ENCODE data around the gene NSL1. TPM values are rescaled to one million over a fixed set of nuclear protein-coding genes. Genes with fewer than 3 reads are reported as not detected.
"Not testable (repeated sequence)": the region's sequence is repeated elsewhere in the genome, so short reads cannot be mapped to it uniquely, and the experiment has no call there.

NSL1 gene
- total and polyA plus RNA-seq, 8 donors = 5.4 to 16.2 (median 9.3) TPM

DNA sequence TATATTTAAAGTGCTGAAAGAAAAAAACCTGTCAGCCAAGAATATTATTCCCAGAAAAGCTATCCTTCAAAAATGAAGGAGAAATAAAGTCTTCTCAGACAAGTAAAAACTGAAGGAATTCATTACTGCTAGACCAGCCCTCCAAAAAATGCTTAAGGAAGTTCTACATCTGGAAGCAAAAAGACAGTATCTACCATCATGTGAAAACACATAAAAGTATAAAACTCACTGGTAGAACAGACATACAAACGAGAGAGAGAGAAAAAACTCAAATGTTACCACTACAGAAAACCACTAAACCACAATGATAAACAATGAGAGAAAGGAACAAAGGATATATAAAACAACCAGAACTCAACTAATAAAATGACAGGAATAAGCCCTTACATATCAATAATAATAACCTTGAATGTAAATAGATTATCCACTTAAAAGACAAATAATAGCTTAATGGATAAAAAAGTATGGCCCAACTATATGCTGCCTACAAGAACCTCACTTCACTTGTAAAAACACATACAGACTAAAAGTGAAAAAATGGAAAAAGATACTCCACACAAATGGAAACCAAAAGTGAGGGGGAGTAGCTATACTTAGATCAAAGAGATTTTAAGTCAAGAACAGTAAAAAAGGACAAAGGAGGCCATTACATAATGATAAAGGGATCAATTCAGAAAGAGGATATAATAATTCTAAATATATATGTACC, 22.0 kb downstream of the NSL1 start:
- H3K4me1 ChIP-seq = no peaks in the 10 kb centered on the region
- H3K9me3 ChIP-seq = no peaks in the 10 kb centered on the region
- no peak for TF ChIP-seq CTCF (IDR thresholded peaks at IDR 0.05)
- DNase-seq (no peak), ATAC-seq (no peak), FAIRE-seq (no peak)
- H3K4me3 ChIP-seq = no peak overlapping the region
- H3K27ac ChIP-seq = no peak overlapping the region
- intact Hi-C loops (cut with DNase I) = no loop called here
- H3K36me3 ChIP-seq = no peaks in the 10 kb centered on the region
- H3K27me3 ChIP-seq = no peaks in the 10 kb centered on the region
- 93 to 96% methylated on average over 1 of the region's 1 CpG for WGBS, 2 donors

- FAIRE-seq; H3K4me1 ChIP-seq; DNase-seq; H3K36me3 ChIP-seq; H3K4me3 ChIP-seq; intact Hi-C loops (cut with DNase I); ATAC-seq; H3K9me3 ChIP-seq; H3K27me3 ChIP-seq; H3K27ac ChIP-seq: not testable (repeated sequence)
- 50% methylated on average over 2 of the region's 2 CpGs for WGBS, 2 donors
Observed at GRCh38 chr1:212766825-212767224, 24.8 kb downstream of the NSL1 start.

DNA sequence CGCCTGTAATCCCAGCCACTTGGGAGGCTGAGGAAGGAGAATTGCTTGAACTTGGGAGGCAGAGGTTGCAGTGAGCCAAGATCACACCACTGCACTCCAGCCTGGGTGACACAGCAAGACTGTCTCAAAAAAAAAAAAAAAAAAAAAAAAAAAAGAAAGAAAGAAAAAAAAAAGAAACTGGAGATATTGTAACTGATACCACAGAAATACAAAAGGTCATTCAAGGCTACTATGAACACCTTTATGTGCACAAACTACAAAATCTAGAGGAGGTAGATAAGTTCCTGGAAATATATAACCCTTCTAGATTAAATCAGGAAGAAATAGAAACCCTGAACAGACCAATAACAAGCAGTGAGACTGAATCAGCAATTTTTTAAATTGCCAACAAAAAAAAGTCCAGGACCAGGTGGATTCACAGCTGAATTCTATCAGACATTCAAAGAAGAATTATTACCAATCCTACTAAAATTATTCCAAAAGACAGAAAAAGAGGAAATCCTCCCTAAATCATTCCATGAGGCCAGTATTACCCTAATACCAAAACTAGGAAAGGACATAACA, 26.8 kb downstream of the NSL1 start:
- FAIRE-seq; intact Hi-C loops (cut with DNase I); H3K4me3 ChIP-seq: not testable (repeated sequence)

DNA sequence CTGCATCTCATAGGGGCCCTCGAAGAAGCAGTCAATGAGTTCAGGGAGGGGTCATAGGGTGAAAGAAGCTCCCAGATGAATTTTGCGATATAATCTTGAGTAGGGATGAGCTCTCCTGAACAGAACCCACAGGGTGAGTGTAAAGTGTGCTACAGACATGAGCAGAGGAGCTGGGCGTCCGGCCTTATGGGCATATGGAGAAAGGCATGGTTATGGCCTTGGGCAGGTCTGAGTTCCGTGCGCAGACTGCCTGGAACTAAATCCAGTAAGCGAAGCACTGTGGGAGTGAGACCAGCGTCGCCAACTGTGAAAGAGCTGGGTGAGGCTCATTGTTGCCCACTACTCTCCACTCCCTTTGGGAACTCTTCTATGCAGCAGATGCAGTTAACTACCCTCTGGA, 28.7 kb downstream of the NSL1 start:
- ATAC-seq = no peak
- H3K27ac ChIP-seq = no peak overlapping the region
- intact Hi-C loops (cut with DNase I) = no loop called here
- no peaks in the 10 kb centered on the region for H3K27me3 ChIP-seq
- no peaks in the 10 kb centered on the region for H3K36me3 ChIP-seq
- 95 to 96% methylated on average over 9 of the region's 9 CpGs for WGBS, 2 donors
- no peaks in the 10 kb centered on the region for H3K9me3 ChIP-seq
- no peaks in the 10 kb centered on the region for H3K4me1 ChIP-seq
- no peak for DNase-seq
- H3K4me3 ChIP-seq = no peak overlapping the region
- no peak for FAIRE-seq
- no peak for TF ChIP-seq CTCF (IDR thresholded peaks at IDR 0.05)

More for the DNA sequence above, 26.8 kb downstream of the NSL1 start:
- H3K4me1 ChIP-seq, H3K27ac ChIP-seq, H3K36me3 ChIP-seq, H3K9me3 ChIP-seq, H3K27me3 ChIP-seq, DNase-seq, ATAC-seq: not testable (repeated sequence)
- WGBS, 2 donors = 92 to 98% methylated on average over 1 of the region's 1 CpG

DNA sequence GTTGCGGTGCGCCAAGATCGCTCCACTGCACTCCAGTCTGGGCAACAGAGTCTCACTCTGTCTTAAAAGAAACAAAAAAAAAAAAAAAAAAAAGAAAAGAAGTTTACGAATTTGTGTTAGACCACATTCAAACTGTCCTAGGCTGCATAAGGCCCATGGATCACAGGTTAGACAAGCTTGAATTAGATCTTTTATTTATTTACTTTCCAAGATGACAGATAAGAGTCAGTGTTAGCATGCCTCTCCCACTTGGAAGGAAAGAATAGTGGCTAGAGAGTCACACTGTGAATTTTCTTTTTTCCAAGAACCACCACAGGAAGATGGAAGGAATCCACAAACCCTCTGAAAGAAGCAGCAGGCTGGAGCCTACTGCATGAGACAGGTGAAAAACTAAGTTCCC, 29.3 kb downstream of the NSL1 start:
- WGBS, 2 donors = 98% methylated on average over 4 of the region's 4 CpGs
- Histone ChIP-seq H3K36me3 (no peaks in the 10 kb centered on the region), H3K27me3 (no peaks in the 10 kb centered on the region), H3K27ac (no peak overlapping the region), H3K4me1 (no peaks in the 10 kb centered on the region), H3K9me3 (no peaks in the 10 kb centered on the region), H3K4me3 (no peak overlapping the region)
- DNase-seq = no peak
- intact Hi-C loops (cut with DNase I) = no loop called here
- no peak for TF ChIP-seq CTCF (IDR thresholded peaks at IDR 0.05)
- FAIRE-seq = no peak
- no peak for ATAC-seq
